ENCODE measurements around the gene BRD7. TPM values are rescaled to one million over a fixed set of nuclear protein-coding genes. Genes with fewer than 3 reads are reported as not detected.

The BRD7 gene
- total RNA-seq, 4 donors from 2014 or later, result 33.0 to 49.9 (median 40.5) TPM

- no peak for TF ChIP-seq CTCF (IDR thresholded peaks at IDR 0.05; ENCODE audit: low read depth)
Observed at GRCh38 chr16:50304467-50305440, 64.0 kb downstream of the BRD7 start.

- TF ChIP-seq CTCF (IDR thresholded peaks at IDR 0.05; ENCODE audit: low read depth), result no peak
Observed at GRCh38 chr16:50303605-50304466, 65.0 kb downstream of the BRD7 start.

- no peak for TF ChIP-seq CTCF (IDR thresholded peaks at IDR 0.05; ENCODE audit: low read depth)
Observed at GRCh38 chr16:50303041-50303604, 65.7 kb downstream of the BRD7 start.

GRCh38 chr16:50302472-50303005 lies 66.2 kb downstream of the BRD7 start:
- no peak for TF ChIP-seq CTCF (IDR thresholded peaks at IDR 0.05; ENCODE audit: low read depth)

- TF ChIP-seq CTCF (IDR thresholded peaks at IDR 0.05; ENCODE audit: low read depth), result no peak
Observed at GRCh38 chr16:50301626-50302471, 66.9 kb downstream of the BRD7 start.

GRCh38 chr16:50300942-50301625 lies 67.7 kb downstream of the BRD7 start:
- TF ChIP-seq CTCF (IDR thresholded peaks at IDR 0.05; ENCODE audit: low read depth), result no peak
